Suppressor macrophage treated with lipopolysaccharide for 4 hours (primary cell): Measurements from ENCODE around the gene FSD2.
A peak's percentile ranks its signal among the peaks of the same experiment; 100 is the strongest.
"Not testable (repeated sequence)": the region's sequence is repeated elsewhere in the genome, so short reads cannot be mapped to it uniquely, and the experiment has no call there.

Experiments used
- DNase-seq: peaks from one replicate; pipeline ENCODE4 v3.0.0-alpha.2; 2020

The FSD2 gene

GRCh38 chr15:82730022-82730530 is 75.8 kb downstream of the FSD2 start:
- DNase-seq = no peak

GRCh38 chr15:82726816-82727215 is 79.1 kb downstream of the FSD2 start:
- no peak for DNase-seq

GRCh38 chr15:82715003-82715402 is 90.9 kb downstream of the FSD2 start:
- no peak for DNase-seq

- no peak for DNase-seq
Measured at GRCh38 chr15:82714016-82714415, 91.9 kb downstream of the FSD2 start.

GRCh38 chr15:82712036-82712435 is 93.8 kb downstream of the FSD2 start:
- no peak for DNase-seq

- DNase-seq = no peak
Measured at GRCh38 chr15:82710926-82711490, 94.9 kb downstream of the FSD2 start.

GRCh38 chr15:82710208-82710555 is 95.7 kb downstream of the FSD2 start:
- no peak for DNase-seq

GRCh38 chr15:82709421-82710207 is 96.3 kb downstream of the FSD2 start, which contains the start of gene AP3B2:
TSS of gene AP3B2 (minus strand) at chr15:82709875. CDS start at chr15:82709706, 169 bp downstream.
- DNase-seq = peak; percentile 83

- DNase-seq = no peak
Measured at GRCh38 chr15:82709081-82709420, 96.8 kb downstream of the FSD2 start.

- DNase-seq = not testable (repeated sequence)
Measured at GRCh38 chr15:82705856-82706255, 100.0 kb downstream of the FSD2 start.
